Esophagus mucosa (tissue), 1 donor: ENCODE measurements around the gene ACTL8. TPM values are rescaled to one million over a fixed set of nuclear protein-coding genes. Genes with fewer than 3 reads are reported as not detected.

Experiments
- ATAC-seq: fragments of 200-7000 bp; cut with Tn5 transposase; one replicate; pipeline ENCODE4 v1.9.1; 2020
- total RNA-seq: library from RNA; stranded (reverse); gene quantifications from one replicate; pipeline ENCODE4 v1.2.4, GENCODE V29; 2023
- donor health status: DM: yes; HTN: yes; CAD: no.

ACTL8 gene
- total RNA-seq, 1 donor from 2014 or later = 0.20 TPM

DNA sequence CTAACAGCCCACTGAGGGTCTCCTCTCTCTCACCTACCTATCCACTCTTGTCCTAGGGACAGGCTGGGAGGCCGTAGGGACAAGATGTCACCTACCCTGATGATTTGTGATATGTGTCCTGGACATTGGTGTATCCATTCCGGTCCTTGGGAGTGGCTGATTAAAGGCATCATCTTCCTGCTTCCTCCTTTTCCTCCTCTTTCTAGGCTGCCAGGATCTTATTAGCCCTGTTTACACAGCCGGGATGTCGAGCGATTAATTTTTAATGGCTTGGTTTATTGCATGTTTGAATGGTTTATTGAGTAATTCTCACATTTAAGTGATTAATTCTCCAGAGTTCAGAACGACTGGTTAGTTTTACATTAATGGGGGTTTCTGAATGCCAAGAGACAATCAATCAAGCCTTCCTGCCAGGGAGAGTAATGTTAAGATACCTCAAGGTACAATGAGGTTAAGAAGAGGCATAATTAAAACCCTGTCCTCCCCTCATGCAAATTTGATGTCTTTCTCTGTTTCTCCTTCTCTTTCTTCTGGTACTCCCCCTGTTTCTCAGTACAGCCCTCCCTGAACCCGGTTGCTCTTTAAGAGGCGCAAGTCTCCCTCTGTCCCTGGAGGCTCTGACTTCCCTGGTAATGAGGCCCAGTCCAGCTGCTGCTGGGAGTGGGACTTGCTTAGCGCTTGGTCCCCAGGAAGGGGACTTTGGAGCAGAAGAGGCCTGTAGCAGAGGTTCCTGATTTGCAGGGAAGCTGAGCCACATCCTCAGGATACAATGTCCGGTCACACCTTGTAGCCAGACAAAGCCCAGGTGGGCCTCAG lies 50.9 kb downstream of the ACTL8 start:
- no peak for ATAC-seq

DNA sequence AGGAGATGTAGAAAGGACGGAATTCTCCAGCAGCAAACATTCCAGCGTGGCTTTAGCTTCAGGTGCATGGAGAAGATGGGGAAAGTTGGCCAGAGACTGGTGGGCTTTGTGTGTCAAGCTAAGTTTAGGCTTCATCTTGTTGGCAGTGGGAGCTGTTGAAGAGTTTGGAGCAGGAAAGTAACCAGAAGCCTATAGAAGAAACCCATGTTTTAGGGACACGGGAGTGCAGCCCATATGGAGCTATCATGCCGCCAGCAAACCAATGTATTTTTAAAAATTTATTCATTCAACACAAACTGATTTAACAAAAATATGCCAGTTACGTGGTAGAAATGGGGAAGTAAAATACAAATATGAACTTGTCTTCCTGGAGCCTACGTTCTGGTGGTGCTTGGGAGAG lies 53.7 kb downstream of the ACTL8 start:
- ATAC-seq = no peak

DNA sequence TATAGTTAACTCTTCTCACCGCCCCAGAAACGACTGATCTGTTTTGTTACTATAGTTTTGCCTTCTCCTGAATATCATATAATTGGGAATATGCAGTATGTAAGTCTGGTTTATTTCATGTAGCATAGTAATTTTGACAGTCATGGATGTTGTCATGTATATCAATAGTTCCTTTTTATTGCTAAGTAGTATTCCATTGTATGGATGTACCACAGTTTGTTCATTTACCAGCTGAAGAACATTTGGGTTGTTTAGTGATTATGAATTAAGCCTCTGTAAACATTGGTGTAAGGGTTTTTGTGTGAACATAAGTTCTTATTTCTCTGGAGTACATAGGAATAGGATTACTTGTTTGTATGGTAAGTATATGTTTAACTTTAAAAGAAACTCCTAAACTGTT lies 55.5 kb downstream of the ACTL8 start:
- no peak for ATAC-seq

DNA sequence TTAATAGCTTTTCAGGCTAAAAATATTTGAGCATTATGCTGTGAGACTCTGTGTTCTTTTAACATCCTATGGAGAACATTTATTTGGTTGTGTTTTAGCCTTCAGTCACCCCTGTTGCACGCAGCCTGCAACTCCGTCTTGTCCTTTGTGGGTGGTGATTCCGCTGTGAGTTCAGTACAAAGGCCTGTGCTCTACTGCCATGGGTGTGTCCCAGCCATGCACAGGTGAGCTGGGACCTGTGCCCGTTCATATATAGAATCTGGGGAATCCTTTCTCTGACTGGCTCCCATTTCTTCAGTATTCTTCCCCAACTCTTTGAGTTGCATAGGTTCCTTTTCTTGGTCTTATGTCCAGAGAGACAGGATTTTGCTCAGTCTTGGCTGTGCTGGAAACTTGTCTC lies 61.4 kb downstream of the ACTL8 start:
- ATAC-seq = no peak

DNA sequence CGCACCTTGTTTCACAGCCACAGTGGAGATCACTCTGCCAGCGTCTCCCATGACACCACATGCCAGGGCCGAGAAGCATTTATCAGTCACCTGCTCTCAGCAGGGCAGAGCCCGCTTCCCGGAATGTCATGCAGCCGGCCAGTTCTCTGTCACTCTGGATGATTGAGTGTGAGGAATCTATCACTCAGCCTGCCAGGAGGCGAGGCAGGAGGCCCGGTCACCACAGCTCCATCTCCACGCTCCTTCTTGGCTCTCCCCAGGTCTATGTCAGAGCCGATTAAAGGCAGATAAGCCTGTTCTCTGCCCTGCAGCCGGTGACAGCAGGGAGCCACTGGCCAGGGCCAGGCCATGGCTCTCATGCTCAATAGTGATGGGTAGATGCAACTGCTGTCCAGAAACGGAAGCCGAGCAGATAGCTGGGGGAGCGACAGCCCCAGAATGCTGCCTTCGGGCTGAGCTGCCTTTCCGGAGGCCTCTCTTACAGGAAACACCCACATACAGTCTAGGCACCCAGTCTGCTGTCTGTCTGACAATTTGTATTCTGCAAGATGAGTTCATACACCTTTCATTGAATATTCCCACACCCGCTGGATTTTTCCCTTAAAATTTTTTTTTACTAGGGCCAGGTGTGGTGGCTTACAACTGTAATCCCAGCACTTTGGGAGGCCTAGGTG lies 64.1 kb downstream of the ACTL8 start:
- ATAC-seq = no peak

DNA sequence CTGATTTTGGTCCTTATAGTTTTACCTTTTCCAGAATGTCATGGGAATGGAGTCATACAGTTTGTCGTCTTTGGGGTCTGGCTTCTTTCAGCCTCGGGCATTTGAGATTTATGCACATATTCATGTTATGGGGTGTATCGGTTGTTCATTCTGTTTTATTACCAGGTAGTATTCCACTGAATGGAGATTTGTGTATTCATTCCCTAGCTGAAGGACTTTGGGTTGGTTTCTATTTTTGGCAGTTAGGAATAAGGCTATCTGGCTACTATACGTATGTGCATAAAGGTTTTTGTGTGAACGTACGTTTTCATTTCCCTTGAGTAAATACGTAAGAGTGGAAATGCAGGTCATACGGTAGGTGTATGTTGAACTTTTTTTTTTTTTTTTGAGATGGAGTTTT lies 65.1 kb downstream of the ACTL8 start:
- ATAC-seq = no peak

DNA sequence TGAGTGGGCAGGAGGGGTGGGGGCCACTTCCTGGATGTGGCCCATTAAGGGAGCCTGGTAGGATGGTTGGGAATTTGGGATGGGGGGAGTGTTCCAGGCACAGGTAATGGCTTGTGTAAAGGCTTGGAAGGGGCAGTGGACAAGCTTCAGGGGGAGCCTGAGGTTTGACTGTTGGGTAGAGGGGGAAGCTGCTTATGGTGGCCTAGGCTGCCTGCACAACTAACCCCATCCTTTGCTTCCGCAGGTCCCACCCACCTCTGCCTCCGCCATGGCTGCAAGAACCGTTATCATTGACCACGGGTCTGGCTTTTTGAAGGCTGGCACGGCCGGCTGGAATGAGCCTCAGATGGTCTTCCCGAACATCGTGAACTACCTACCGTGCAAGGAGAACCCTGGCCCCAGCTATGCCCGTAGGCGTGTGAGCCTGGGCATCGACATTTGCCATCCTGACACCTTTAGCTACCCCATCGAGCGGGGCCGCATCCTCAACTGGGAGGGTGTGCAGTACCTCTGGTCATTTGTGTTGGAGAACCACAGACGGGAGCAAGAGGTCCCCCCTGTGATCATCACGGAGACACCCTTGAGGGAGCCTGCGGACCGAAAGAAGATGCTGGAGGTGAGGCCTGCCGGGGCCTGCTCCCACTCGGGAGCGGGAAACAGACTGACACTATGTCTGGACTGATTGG lies 67.8 kb downstream of the ACTL8 start:
- no peak for ATAC-seq

DNA sequence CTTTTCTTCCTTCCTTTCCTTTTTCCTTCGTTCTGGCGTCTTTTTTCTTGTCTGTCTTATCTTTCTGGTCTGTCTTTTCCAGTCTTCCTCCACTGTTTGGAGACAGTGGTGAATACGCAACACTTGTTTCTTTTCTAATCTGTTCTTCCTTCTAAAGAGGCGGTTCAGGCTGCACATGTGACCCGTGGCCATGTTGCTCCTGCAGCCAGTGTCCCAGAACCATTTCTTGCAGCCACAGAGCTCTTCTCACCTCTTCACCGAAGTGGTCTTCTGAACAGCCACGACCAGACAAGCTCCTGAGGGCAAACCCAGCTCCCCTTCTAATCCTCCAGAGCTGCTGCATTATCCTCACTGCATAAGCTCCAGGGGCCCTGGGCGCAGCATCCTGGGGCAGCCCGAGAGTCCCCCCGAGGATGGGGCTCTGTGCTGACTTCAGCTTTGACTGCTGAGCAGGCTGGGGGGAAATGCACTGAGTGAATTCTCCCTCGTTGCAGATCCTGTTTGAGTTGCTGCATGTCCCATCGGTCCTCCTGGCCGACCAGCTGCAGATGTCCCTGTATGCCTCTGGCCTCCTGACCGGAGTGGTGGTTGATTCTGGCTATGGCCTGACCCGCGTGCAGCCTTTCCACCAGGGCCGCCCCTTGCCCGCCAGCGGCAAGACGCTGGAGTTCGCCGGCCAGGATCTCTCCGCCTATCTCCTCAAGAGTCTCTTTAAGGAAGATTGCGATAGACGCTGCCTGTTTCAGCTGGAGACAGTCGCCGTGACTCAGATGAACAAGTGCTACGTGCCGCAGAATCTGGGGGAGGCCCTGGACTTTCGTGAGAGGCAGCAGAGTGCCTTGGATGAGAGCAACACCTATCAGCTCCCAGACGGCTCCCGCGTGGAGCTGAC lies 70.4 kb downstream of the ACTL8 start:
- ATAC-seq = no peak

DNA sequence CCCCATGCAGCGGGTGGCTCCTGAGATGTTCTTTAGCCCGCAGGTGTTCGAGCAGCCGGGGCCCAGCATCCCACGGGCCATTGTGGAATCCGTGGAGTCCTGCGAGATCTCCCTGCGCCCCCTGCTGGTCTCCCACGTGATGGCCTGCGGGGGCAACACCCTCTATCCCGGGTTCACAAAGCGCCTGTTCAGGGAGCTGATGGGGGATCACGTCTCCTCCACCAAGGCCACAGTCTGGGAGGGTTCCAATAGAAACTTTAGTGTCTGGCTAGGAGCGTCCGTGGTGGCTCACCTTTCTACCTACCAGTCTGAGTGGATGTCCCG lies 71.0 kb downstream of the ACTL8 start:
- no peak for ATAC-seq

DNA sequence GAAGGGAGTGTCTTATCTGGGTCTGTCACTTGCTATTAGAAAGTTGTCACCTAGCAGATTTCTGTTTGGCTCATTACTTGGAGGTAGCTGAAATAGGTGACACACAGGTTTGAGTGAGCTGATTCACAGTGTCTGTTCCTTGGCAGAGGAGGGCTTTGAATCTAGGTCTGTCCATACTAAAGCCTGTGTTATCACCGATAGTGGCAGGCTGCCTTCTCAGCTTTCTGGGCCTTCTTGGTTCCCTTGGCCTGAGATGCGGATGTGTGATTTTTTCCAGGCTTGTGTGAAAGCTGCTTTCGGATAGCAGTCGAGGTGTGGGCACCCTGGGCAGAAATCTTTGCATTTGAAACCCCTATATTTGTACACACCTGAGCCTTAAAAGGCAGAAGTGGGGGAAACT lies 73.9 kb downstream of the ACTL8 start:
- ATAC-seq = no peak

DNA sequence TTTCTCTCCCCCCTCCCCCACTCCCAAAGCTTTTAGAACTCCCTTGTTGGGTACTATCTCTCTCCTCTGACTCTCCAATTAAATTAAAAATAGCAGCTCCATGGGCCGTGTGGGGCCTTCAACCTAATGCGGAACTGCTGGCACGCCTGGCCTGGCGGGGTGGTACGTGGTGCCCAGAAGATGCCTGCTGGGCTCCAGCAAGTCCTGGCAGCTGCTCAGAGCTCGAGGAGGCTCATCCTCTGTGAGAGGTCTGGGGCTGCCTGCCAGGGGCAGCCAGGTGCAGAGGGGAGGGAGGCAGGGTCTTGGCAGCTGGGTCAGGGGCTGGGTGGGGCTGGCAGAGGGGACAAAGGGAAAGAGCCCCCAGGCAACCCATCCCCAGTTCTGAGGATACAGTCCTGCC lies 74.4 kb downstream of the ACTL8 start:
- ATAC-seq = no peak

DNA sequence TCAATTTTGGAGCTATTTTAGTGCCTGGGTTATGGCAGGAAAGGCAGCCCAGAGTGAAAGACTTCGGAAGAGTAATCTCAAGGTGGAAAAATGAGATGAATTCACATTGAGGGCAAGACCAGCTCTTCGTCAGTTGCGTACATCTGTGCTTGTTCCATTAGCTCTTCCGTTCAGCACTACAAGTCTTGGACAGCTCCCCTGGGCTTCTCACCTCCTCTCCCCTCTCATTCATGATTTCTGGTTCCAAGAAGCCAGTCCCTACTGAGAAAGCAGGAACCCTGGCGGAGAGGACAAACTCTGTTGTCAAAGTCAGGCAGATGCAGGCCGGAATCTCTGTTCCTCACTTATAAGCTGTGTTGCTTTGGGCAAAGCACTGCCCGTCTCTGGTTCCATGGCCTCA lies 76.5 kb downstream of the ACTL8 start:
- no peak for ATAC-seq

DNA sequence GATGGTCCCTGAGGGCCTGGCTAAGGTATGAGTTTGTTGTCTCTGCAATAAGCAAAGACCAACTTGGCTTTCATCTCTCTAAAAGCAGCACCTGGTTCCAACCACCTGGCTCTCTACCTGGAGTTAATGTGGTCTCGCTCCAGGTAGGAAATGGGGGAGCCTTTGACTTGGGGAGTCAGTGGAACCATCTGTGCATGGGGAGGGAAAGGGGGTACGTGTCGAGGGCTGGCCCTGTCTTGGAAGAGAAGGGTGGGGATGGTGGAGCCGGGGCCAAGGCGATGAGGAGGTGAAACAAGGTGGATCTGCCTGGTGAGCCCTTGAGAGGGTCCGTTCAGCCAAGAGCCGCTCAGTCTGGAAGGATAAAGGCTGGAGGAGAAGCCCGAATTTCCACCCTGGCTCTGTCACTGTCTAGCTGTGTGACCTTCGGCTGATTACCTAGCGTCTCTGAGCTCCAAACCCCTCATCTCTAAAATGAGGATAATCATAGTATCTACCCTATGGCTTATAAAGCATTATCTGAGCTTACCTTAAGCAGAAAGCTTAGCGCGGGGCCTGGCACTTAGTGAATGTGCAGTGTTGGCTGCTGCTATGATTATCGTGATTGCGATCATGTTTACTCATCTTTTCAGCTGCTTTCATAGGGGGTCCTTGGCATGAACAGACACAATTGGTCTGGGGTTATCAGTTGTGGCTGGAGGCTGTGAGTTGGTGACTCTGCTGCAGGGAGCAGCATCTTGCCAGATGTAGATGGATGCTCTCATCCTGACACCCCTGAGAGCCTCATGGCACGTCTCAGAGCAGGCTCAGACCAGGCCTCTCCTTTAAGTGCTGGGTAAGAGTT lies 78.7 kb downstream of the ACTL8 start:
- ATAC-seq = no peak

DNA sequence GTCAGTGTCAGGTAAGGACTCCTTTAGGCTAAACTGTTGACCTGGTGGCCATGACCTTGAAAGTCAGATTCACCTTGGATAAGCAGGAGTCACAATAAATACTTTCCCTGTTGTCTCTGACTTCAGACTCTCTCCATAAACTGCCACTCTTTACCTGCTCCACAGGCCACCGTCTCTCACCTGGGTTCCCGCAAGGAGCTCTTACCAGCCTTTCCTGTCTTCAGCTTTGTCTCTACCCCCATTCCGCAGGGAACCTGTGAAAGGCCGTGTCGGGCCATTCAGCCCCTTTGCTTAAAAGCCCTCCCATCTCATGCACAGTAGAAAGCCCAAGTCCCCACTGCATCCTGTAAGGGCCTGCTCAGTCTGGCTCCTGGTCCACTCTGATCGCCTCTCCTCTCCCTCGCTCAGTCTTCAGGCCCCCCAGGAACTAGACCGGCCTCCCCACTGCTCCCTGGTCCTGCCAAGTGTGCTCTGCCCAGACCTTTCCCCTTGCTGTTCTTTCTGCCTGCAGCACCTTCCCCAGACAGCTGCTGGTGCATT lies 79.5 kb downstream of the ACTL8 start:
- no peak for ATAC-seq

DNA sequence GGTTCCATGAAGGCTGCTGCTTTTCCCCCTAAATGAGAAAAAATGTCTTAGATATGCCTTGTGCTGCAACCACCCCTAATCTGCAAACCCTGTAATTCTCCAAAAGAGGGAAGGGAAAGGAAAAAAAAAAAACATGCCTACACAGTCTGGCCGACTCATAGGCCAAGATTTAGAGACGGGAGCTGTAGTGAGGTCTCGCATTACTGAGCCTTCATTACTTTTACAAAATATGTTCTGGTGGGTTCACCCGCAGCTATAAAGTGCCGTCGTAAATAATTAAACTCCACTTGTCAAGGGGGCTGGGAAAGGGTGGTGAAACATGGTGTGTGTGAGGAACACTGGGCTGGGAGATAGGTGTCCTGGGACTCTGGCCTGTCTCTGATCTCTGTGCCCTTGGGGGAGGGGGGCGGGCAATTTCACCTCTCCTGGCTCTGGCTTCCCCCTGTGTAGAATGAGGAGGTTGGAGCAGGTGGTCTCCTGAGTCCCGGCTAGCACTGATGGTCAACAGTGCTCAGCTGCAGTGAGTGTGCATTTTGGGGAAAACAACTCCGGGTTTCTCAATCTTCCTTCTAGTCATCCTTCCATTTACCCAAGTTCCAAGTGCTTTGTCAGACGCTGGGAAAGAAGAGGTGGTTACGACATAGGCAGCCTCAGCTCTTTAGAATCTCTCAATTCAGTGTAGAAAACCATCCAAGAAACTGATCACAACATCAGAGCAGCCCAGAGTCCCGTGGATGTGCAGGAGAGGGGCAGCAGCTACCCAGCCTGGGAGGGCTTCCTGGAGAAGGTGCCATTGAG lies 82.3 kb downstream of the ACTL8 start:
- ATAC-seq = no peak

DNA sequence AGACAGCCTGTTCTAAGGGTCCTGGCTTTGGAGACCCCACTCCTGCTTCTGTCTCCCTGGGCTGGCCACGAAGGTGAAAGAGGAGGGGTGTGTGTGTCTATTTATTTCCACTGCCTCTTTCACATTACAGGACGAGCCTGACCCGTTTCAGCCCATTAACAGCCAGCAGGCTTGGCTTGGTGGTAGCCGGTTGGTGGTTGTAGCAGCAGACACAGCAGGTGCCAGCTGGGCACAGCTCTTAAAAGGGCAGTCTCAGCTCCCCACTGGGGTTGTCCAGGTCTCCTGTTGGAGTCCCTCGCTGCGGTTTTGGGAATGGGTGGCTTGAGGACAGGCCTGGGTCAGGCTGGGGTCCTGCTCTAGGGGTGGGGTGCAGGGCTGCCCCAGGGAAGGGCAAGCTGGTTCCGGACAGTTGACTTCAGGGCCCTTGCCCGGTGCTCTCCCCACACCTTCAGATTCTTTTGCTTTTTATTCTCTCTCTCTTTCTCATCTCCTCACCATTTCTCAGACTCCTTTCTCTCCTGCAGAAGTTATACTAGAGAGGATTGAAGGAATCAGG lies 84.6 kb downstream of the ACTL8 start:
- ATAC-seq = no peak

DNA sequence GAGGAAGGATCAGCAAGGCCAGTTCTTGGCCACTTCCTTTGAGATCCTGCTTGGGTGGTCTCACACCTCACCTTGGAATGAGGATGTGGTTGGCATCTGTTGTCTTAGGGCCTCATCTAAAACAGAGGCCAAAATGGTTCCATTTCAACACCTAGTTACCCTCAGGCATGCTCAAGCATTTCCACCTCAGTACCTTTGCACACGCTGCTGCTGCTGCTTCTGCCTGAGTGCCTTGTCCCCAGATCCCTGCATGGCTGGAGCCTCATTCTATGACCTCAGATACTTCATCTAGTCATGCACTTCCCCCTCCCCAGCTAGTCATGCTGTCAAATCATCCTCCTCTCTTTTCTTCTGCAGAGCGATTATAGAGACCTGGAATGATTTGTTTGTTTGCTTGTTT lies 86.8 kb downstream of the ACTL8 start:
- no peak for ATAC-seq

DNA sequence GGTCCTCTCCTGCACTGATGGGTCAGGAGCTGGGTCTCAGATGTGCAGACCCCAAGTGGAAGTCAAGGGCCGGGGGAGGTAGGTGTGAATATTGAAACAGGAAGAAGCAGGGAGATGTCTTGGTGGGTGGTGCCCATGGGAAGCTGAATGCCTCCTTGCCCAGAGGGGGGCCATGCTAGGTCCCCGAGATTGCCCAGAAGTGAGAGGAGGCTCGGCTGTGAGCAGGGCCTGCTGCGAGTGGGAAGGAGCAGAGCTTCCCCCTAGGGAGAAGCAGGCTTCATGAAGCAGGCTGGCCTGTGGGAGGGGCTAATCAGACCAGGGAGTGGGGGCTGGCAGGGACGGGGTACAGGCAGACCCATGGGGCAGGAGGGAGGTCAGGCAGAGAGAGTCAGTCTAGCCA lies 87.6 kb downstream of the ACTL8 start:
- no peak for ATAC-seq

DNA sequence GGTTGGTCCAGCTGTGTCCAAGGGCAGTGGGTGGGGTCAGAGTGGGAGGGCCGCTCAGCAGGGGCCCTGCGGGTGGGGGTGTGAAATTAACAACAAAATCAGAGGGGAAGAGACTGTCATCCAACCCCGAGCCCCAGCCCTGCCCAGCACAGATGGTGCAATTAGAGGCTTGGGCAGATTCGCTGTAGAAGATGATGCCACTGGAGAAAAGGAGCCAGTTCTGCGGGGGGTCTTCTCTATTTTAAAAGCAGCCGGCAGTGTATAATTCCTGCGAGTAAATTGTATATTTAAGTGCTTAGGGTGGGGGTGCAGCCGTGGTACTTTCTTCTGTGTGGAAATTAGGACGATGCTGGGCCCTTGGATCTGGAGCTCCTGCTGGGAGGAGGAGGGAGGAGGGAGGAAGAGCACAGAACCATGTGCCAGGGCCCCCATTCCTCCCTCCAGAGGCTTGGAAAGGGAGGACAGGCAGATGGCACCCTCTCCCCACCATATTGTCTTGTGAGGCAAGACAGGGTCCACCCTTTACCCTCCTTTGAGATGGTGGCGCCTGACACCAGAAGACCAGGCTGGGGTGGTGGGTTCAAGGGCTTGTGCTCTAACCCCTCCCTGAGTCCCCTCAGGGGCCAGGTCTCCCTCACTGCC lies 89.2 kb downstream of the ACTL8 start:
- ATAC-seq = no peak

DNA sequence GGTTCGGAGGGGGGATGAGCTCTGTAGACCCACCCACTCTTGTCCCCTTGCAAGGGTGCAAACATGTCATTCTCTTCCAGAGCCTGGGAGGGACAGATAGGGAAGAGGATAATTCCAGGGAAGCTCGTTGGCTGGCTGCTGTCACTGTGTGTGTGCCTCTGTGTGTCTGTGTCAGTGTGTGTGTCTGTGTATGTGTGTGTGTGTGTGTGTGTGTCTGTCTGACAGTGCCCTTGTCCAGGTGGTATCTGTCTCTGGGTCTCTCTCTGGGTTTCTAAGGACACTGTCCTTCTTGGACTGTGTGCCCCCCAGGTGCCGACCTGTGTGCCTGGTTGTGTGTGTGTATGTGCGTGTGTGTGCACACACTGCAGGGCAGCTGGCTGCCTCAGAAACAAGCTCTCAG lies 90.5 kb downstream of the ACTL8 start:
- ATAC-seq = no peak
